GM12872 (cell line): Measurements from ENCODE around the gene SERPINB1.

ENCODE experiments used
- CTCF ChIP-seq: IDR thresholded peaks from 3 replicates; pipeline ENCODE4 v1.5.1; 2011; ENCODE audit warnings: low read depth, mild to moderate bottlenecking, low read length, moderate library complexity; ENCODE audit not compliant: insufficient read depth

The SERPINB1 gene

DNA sequence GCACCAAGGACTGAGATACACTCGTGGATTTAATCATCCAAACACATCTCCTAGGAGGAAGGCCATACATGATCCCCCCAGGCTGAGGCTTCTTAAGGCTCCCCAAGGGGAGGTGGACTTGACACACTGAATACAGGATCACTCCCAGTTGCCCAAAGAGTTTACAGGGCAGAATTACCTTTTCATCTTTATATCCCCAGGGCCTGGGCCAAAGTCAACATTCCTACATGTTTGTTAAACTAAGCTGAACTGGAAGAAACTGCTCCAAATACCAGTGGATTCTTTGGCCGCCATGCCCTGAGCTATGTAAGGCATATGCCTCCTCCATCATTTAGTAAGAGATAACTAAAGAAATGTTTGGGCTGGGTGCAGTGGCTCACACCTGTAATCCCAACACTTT is 22.2 kb upstream of the SERPINB1 start:
- no peak for TF ChIP-seq CTCF

DNA sequence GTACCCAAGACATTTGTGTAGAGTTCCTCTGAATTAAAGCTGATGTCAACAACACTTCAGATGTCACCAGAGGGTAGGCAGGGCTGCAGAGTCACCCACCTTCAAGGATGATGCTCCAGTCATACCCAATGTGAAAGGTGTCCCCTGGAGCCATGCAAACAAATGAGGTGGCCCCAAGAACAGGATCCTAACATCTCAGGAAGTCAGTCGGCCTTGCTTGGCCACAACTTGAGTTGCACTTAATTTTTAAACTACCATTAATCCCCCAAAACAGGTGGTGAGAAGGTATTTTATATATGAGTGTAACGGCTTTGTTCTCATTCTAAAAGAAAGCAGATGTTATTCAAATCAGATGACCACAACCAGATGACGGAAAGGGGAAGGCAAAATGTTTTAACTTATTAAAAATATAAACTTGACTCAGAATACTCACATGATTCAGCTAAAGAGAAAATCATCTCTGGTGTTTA is 21.1 kb upstream of the SERPINB1 start:
- no peak for TF ChIP-seq CTCF

GRCh38 chr6:2861822-2862164 is 20.1 kb upstream of the SERPINB1 start:
- TF ChIP-seq CTCF: no peak

DNA sequence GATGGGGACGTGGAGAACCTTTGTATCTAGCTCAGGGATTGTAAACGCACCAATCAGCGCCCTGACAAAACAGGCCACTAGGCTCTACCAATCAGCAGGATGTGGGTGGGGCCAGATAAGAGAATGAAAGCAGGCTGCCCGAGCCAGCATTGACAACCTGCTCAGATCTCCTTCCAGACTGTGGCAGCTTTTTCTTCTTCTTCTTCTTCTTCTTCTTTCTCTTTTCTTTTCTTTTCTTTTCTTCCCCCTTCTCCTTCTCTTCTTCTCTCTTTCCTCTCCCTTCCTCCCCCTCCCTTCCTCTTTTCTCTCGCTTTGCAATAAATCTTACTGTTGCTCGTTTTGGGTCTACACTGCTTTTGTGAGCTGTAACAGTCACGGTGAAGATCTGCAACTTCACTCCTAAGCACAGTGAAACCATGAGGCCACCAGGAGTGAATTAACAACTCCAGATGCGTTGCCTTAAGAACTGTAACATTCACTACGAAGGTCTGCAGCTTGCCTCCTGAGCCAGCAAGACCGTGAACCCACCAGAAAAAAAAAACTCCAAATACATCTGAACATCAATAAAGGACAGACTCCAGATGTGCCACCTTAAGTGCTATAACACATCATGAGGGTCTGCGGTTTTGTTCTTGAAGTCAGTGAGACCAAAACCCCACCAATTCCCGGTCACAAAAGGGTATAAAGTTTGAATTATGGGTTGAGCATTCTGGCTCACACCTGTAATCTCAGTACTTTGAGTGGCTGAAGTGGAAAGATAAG is 19.6 kb upstream of the SERPINB1 start:
- no peak; the same call in 2 of the 3 replicates for TF ChIP-seq CTCF

DNA sequence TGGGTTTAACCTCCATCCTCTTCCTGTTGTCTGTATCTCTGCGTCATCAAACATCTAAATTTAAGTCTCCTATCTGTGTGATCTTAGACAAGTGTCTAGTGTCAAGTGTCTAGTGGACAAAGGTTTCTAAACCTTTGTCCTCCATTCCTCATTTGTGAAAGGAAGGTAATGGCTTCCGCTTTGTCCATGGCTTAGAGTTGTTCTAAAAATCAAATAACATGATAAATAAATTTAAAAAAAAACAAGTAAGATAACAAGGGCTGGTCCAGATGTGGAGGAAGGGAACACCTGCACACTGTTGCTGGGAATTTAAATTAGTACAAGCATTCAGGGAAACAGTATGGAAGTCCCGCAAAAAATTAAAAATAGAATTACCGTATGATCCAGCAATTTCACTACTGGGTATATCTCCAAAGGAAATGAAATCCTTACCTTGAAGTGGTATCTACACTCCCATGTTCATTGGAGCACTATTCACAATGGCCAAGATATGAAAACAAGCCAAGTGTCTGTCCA is 17.6 kb upstream of the SERPINB1 start:
- TF ChIP-seq CTCF: no peak

DNA sequence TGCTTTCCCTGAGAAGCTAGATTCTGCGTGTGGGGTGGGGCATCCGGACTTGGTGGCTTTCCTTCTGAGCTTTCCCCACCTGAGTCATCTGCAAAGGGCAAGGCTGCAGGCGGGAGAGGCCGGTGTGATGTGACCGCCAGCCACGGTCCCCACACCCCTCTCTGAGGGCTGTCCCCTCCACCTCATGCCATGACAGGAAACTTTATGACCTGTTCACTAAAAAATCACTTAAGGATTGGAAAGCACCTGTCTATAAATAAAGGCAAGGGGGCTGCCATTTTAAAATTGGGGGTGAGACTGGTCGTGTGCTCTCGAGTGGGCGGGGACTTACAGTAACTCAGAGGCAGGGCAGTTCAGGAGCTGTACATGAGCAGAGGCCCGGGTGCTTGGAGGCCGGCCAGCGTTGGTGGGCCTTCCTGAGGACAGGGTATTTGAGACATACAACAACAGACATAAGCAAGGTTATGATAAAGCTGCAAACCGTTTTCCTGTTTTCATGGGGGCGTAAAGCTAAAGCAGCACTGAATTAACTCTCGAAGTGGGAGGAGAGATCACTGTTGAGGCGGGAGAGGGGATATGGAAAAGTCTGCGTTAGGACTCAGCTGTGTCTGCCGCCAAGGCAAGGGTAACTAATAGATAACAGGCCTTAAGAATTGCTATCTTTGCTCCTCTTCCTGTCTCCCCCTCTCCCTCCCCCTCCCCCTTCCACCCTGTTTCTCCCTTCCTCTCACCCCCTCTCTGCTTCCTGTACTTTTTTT is 16.1 kb upstream of the SERPINB1 start:
- no peak for TF ChIP-seq CTCF

DNA sequence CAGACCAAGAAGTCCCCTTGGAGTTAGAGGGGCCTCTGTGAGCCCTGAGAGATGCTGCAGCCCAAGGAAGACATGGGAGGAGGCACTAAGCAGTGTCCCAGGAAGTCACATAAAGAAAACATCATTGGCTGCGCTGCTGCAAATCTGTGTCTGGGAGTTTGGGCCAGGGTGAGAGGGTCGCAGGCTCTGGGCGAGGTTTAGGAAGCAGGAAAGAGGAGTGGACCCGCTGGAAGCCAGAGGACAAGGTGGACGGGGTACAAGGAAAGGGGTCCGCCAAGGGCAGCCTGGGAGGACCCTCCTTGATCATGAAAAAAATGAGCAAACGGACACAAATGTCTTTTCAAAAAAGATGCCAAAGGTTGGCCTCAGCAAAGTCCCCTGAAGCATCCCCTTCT is 15.5 kb upstream of the SERPINB1 start:
- no peak for TF ChIP-seq CTCF
